GM18861 (cell line): ENCODE results near the gene ARHGDIA.
A peak's percentile ranks its signal among the peaks of the same experiment; 100 is the strongest.
"Not testable (repeated sequence)": the region's sequence is repeated elsewhere in the genome, so short reads cannot be mapped to it uniquely, and the experiment has no call there.

Experiments used
- ATAC-seq: cut with Tn5 transposase; IDR thresholded peaks from one replicate; pipeline ENCODE4 v1.9.1; 2021; ENCODE audit not compliant: unreplicated experiment

Gene ARHGDIA

GRCh38 chr17:81844887-81845286 lies 26.2 kb downstream of the ARHGDIA start:
- no peak for ATAC-seq

DNA sequence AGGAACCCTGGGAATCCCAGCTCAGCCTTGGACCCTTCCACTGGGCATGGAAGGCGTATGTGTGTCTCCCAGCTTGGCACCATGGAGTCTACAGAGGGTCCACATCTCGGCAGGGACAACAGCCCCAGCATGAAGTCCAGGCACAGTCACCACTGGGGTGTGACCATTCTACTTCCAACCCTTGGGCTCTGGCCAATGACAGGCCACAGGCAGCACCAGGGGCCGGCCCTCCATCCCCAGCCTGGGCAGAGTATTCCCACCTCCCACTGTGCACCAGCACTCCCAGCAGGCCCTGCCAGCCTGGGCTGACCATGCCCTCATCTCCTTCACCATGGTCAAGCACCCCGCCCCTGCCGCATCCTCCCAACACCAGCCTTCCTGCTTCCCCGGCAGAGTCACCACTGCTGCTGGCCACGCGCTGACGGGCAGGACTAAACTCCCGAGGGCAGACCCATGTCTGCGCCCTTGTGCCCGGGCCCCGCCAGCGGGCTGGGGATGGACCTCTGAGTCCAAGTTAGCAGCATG lies 26.7 kb downstream of the ARHGDIA start:
- no peak for ATAC-seq

- no peak for ATAC-seq
Measured at GRCh38 chr17:81843713-81844326, 27.3 kb downstream of the ARHGDIA start.

GRCh38 chr17:81842725-81843504 lies 28.2 kb downstream of the ARHGDIA start:
- ATAC-seq = no peak

GRCh38 chr17:81842378-81842724 lies 28.8 kb downstream of the ARHGDIA start:
- ATAC-seq = no peak

DNA sequence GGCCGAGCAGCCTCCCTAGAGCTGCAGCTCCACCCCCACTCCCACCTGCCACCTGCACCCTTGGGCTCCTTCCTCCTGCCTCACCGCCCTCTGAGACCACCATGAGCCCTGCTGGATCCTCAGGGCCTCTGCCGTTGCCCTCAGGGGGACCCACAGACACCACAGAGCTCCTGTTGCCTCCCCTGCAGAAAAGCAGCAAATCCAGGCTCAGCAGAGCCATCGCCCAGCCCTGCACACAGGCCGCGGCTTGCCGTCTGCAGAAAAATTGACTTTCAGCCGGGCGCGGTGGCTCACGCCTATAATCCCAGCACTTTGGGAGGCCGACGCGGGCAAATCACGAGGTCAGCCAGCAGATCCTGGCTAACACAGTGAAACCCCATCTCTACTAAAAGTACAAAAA lies 29.3 kb downstream of the ARHGDIA start:
- no peak for ATAC-seq

- ATAC-seq = no peak
Measured at GRCh38 chr17:81840826-81841778, 30.0 kb downstream of the ARHGDIA start.

DNA sequence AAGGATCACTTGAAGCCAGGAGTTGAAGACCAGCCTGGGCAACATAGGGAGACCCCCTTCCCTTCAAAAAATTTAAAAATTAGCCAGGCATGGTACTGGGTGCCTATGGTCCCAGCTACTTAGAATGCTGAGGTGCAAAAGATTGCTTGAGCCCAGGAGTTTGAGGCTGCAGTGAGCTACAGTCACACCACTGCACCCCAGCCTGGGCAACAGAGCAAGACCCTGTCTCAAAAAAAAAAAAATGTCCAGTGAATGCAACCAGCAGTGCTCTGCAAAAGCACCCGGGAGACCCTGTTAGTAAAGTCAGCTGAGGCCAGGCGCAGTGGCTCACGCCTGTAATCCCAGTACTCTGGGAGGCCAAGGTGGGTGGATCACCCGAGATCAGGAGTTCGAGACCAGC lies 31.1 kb downstream of the ARHGDIA start:
- ATAC-seq = not testable (repeated sequence)

DNA sequence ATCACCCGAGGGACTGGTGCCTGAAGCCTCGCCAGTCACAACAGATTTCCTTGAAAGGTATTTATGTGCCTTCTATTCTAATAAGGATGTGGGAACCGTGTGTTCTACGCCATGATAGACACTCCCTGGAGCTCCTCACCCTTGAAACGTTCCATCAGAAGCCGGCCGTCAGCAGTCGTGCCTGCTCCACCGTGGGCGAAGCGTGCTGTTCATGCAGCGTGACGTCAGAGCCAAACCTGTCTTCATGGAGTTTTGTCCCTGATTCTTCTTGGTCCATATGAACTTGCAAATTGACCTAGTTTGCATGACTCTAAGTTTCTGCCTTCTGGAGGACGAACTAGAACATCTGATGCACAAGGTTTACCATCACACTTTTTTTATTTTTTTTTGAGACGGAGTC lies 31.8 kb downstream of the ARHGDIA start:
- ATAC-seq = no peak

GRCh38 chr17:81838753-81839255 lies 32.3 kb downstream of the ARHGDIA start:
- no peak for ATAC-seq

DNA sequence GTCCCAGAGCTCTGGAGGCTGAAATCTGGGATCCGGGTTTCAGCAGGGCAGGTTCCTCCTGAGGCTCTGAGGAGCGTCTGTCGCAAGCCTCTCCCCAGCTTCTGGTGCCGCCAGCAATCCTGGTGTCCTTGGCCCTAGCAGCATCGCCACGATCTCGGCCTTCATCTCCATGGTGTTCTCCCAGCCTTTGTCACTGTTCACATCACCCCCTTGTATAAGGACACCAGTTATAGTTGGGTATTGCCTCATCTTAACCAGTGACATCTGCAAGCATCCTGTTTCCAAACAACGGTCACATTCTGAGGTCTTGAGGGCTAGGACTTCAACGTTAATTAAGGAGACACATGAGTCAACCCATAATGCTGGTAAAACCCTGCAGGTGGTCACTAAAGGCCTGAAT lies 33.5 kb downstream of the ARHGDIA start:
- no peak for ATAC-seq

DNA sequence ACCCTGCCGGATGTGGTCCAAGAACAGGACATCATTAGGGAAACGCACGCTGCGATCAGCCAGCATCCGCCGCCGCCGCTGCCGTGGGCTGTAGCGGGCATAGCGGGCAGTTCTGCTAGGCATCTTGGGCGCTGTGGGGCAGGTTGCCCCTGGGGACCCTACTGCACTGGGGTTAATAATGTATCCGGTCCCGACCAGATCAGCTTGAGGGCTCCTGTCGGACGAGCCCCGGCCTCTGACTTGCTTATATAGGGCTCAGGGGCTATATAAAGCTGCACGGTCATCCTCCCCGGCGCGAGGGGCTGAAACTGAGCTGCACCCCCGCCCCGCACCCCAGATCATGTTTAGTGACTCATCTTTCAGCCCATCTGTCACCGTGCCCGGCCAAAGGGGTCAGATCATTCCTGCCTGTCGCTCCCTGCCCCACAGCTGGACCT lies 36.3 kb downstream of the ARHGDIA start, which contains the start of gene PPP1R27:
Gene PPP1R27 (minus strand): TSS at position 220 of the 437 bp plus-strand sequence. CDS start 97 bp downstream, at position 123.
- no peak for ATAC-seq

DNA sequence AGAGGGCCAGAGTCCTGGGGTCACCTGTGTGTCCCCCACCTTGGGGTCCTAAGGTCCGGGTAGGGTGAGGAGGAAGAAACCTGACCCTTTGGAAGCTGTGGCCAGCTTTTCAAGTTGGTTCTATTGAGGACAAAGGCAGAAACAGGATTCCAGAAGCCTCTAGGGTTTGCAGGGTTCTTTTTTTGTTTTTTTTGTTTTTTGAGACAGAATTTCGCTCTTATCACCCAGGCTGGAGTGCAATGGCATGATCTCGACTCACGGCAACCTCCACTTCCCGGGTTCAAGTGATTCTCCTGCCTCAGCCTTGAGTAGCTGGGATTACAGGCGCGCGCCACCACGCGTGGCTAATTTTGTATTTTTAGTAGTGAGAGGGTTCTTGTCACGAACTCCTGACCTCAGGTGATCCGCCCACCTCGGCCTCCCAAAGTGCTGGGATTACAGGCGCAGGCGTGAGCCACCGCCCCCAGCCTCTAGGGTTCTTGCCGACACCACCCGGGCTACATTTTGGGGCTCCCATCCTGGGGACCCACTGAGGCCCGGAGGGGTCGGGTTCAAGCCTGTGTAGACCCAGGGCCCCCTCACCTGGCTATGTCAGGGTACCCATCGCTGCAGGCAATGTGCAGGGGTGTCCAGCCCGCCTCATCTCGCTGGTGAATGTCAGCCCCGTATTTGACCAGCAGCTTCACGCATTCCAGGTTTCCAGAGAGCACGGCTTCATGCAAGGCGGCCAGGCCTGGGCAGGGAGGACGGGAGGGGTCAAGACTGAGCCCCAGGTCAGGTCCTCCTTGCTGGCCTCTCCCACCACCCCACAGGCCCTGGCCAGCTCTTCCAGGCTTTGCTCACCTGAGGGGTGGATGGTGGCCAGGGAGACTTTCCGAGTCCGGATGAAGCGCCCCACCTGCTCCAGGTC lies 37.0 kb downstream of the ARHGDIA start:
- ATAC-seq = no peak

- ATAC-seq = peak; percentile 65
Measured at GRCh38 chr17:81833160-81833920, 37.8 kb downstream of the ARHGDIA start, which contains the start of gene MCRIP1. MCRIP1 (minus strand) TSS chr17:81833291; CDS start chr17:81824506, 8,785 bp downstream.

GRCh38 chr17:81832608-81833159 lies 38.5 kb downstream of the ARHGDIA start:
- ATAC-seq = peak; percentile 41

DNA sequence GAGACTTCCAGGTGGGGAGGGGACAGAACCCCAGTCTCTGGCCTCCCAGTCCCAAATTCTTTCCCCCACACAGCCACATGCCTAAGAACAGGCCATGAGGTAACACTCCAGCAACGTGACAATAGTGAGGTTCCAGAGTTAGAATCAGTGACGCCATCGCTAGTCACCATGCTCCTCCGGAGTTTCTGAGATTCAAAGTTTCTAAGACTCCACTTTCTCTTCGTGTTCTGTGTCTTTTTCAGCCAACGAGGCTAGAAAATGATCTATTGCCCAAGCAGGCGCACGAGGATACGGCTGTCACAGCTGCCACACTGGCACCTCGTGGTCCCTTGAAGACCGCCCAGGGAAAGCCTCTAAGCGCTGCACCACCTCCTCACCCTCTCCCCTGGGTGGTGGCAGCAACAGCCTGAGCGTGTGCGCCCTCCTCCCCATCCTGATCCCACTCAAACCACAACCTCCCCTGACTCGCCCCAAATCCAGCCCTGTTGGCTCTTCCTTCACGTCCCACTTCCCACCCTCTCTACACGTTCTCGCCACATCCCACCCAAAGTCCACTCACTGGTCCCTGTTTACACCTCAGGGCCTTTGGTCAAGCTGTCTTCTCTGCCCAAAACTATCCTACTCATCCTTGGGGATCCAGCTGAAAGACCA lies 39.1 kb downstream of the ARHGDIA start:
- ATAC-seq = no peak

DNA sequence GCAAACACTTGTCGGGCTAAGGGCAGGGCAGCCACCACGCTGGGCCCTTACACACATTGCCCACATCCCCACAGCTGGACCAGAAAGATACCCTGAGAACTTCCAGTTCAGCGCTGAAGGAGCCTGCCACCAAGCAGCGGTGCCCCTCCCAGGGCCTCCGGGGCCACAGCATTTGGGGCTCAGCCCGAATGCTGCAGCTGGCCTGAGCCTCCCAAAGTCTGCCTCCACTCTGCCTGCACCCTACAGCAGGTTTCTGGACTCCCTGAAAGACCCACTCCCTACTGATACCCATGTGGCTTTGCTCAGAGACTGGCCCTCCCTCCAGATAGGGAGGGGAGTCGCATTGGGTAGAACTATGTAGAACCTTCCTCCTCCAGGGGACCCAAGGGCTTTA lies 39.6 kb downstream of the ARHGDIA start:
- ATAC-seq = no peak

DNA sequence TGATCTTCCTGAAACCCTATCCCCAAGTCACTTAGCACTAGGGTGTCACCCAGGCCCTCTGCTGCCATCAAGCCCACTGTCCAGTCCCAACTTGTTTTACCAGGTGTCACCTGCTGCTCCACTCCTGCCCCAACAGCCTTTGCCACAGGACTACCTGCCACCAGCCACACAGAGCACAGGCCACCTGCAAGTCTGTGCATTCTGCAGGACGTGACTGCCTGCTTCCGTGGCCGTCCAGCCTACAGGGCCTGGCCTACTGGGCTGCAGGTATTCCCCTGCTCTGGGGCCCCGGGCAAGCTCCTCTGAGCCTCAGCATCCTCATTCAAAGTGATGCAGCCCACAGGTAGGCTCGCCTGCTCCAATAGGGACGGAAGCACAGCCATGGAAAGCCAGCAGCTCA lies 41.3 kb downstream of the ARHGDIA start:
- ATAC-seq = no peak
